HL-60 (cell line): ENCODE results near the gene DAP3.
"Not testable (repeated sequence)": the region's sequence is repeated elsewhere in the genome, so short reads cannot be mapped to it uniquely, and the experiment has no call there.

Experiments used
- DNase-seq, 2 experiments: peaks; one replicate each; pipeline ENCODE4 v3.0.0-alpha.2; 2010 to 2020; ENCODE audit warnings: low read depth in 1 of 2, low spot score in 1 of 2
- H3K27ac ChIP-seq: fragments of 250-450 bp; sonication (Bioruptor Pico); replicated peaks from 2 replicates; pipeline ENCODE4 v1.5.1; 2020; ENCODE audit warnings: mild to moderate bottlenecking, moderate library complexity
- H3K27me3 ChIP-seq: fragments of 250-450 bp; sonication (Bioruptor Pico); 2 replicates; pipeline ENCODE4 v1.5.1; 2021; ENCODE audit warnings: mild to moderate bottlenecking, moderate library complexity; ENCODE audit not compliant: insufficient read depth, poor library complexity, severe bottlenecking
- H3K4me3 ChIP-seq: replicated peaks from 2 replicates; pipeline ENCODE4 v1.5.1; 2011; ENCODE audit warnings: mild to moderate bottlenecking, control low read depth, low read length; ENCODE audit not compliant: insufficient read depth
- CTCF ChIP-seq: IDR thresholded peaks from one replicate; pipeline ENCODE4 v1.5.1; 2011; ENCODE audit warnings: low read length, control low read depth, inconsistent platforms; ENCODE audit not compliant: insufficient read depth
- GABPA ChIP-seq: IDR thresholded peaks from 2 replicates; pipeline ENCODE4 v1.6.1; 2012; ENCODE audit warnings: low read depth
- POLR2AphosphoS5 ChIP-seq: IDR thresholded peaks from 2 replicates; pipeline ENCODE4 v1.6.1; 2012; ENCODE audit warnings: low read depth
- SPI1 ChIP-seq: IDR thresholded peaks from 2 replicates; pipeline ENCODE4 v1.6.1; 2012; ENCODE audit warnings: low read depth, mild to moderate bottlenecking, borderline replicate concordance
- TF ChIP-seq, protein P1 (sequence below): IDR thresholded peaks from 2 replicates; pipeline ENCODE4 v1.6.1; 2012; ENCODE audit warnings: low read depth; ENCODE audit not compliant: insufficient replicate concordance

DAP3 gene

DNA sequence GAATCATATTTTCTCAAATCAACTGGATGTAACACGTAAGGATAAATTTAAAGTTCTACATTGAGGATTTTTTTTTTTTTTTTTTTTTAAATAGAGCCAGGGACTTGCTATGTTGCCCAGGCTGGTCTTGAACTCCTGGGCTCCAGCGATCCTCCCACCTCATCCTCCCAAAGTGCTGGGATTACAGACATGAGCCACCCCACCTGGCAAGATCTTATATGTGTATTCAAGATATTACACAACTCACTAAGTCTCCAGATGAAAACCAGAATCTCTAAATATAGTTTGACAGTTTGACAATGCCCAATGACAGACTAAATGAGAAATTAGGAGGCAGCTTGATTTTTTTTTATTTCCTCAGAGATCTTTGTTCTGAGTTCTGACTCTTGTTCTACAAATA lies 7.1 kb upstream of the DAP3 start:
- Histone ChIP-seq H3K4me3 (no peak overlapping the region), H3K27ac (no peak overlapping the region), H3K27me3 (no peaks in the 10 kb centered on the region)
- no peak for DNase-seq
- TF ChIP-seq, protein P1, sequence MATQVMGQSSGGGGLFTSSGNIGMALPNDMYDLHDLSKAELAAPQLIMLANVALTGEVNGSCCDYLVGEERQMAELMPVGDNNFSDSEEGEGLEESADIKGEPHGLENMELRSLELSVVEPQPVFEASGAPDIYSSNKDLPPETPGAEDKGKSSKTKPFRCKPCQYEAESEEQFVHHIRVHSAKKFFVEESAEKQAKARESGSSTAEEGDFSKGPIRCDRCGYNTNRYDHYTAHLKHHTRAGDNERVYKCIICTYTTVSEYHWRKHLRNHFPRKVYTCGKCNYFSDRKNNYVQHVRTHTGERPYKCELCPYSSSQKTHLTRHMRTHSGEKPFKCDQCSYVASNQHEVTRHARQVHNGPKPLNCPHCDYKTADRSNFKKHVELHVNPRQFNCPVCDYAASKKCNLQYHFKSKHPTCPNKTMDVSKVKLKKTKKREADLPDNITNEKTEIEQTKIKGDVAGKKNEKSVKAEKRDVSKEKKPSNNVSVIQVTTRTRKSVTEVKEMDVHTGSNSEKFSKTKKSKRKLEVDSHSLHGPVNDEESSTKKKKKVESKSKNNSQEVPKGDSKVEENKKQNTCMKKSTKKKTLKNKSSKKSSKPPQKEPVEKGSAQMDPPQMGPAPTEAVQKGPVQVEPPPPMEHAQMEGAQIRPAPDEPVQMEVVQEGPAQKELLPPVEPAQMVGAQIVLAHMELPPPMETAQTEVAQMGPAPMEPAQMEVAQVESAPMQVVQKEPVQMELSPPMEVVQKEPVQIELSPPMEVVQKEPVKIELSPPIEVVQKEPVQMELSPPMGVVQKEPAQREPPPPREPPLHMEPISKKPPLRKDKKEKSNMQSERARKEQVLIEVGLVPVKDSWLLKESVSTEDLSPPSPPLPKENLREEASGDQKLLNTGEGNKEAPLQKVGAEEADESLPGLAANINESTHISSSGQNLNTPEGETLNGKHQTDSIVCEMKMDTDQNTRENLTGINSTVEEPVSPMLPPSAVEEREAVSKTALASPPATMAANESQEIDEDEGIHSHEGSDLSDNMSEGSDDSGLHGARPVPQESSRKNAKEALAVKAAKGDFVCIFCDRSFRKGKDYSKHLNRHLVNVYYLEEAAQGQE = no peak
- no peak for TF ChIP-seq SPI1
- TF ChIP-seq POLR2AphosphoS5 = no peak
- no peak for TF ChIP-seq CTCF
- no peak for TF ChIP-seq GABPA

GRCh38 chr1:155687705-155688323 lies 1.1 kb upstream of the DAP3 start:
- peak; percentile 42; the same call in 1 of the 2 replicates for TF ChIP-seq SPI1

DNA sequence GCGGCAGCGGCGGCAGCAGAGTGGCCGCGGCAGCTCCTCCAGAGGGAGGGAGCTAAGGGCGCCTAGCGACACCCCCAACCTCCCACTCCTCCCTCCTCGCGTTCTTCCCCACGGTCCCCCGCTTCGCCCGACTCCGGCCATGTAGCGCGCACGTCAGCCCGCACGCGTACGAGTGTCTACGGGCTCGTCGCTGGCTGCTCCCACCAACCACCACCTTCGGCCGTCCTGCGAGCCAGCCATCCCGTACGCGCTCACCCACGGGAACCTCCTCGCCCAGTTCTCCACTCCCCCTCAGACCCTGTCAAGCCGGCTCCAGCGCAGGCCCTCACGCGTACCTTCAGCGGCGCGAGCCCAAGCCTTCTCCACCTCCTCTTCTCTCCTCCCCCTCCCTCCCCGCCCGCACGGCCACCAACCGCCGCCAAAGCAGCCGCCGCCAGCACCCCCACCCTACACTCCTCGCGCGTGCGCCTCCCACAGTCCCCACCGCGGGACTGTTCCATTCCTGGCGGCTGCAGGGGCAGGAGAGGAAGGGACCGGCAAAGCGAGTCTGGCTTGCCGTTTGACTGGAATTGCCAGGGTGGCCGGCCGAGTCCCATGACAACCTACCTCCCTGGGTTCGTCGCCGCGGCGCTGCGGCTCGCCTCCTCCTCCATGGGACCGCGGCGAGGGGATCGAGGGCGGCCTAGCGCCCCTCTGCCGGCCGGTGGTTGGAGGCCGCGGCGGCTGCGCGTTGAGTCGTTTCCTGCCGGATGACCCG lies 389 bp upstream of the DAP3 start, which contains the start of gene YY1AP1:
YY1AP1 (minus strand) TSS at position 451 of the 757 bp plus-strand sequence. CDS start 8,338 bp downstream, outside the sequence.
- peak within 1 kb of the TSS; percentile 100 for H3K27ac ChIP-seq
- H3K4me3 ChIP-seq = peak within 1 kb of the TSS; percentile 85
- no peaks in the 10 kb centered on the region for H3K27me3 ChIP-seq
- TF ChIP-seq CTCF (no peak), POLR2AphosphoS5 (no peak; the same call in 1 of the 2 replicates), SPI1 (no peak)
- peak; percentile 79 to 93 for DNase-seq

More at GRCh38 chr1:155687705-155688323, 1.1 kb upstream of the DAP3 start:
- Histone ChIP-seq H3K4me3 (peak overlapping the region; percentile 85), H3K27ac (peak overlapping the region; percentile 100)
- not testable (repeated sequence) for DNase-seq, H3K27me3 ChIP-seq

DNA sequence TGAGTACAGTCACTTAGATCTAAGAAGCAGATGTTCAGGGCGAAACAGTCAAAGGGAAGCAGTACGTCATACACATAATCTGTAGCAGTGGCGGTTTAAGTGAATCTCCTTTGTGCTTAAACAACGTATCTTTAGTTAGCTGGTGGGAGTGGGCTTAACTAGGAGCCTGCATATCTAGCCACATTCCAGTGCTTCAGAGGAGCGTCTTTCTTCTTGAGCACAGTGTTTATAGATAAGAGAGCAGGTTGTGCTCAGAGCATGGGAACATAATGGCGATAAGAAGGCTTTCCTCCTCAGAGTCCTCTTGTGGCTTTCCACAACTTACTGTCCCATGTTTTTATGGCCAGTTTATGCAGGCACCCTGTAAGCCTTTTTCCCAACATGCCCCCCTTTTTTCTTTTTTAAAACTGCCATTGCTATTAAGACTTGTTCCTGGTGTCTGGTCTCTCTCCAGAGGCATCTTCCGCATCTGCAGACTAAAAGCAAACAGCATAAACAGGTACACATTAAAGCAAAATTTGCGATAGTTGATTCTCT lies 3.2 kb downstream of the DAP3 start:
- H3K27ac ChIP-seq = no peak overlapping the region
- TF ChIP-seq GABPA (no peak), POLR2AphosphoS5 (no peak), SPI1 (no peak), CTCF (no peak)
- TF ChIP-seq, protein P1 = no peak
- H3K27me3 ChIP-seq = no peaks in the 10 kb centered on the region
- no peak for DNase-seq
- H3K4me3 ChIP-seq = no peak overlapping the region
